Activated naive CD4-positive, alpha-beta T cell (primary cell): ENCODE results near the gene FAM227B.
"Not testable (repeated sequence)": the region's sequence is repeated elsewhere in the genome, so short reads cannot be mapped to it uniquely, and the experiment has no call there.

Experiments
- DNase-seq, 4 experiments: peaks; one replicate each; lab custom pipeline; 2025; lab: John Stamatoyannopoulos, UW

Gene FAM227B

DNA sequence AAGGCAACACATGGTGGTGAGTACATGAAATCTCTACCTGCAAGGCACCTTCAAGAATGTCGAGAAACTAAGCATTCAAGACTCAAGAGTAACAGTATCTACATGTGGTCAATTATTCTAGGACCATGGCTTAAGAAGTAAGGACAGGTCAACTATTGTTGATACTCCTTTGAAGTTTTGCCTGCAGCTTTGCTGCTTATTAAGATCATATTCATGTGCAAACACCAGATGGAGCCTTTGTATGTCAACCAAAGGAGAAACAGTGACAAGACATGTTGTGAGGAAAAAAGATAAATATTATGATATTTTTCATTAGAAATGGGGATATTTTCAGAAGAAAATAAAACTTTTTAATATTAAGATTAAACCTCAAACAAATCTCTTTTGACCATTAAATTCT lies 249.8 kb downstream of the FAM227B start:
- no peak for DNase-seq

DNA sequence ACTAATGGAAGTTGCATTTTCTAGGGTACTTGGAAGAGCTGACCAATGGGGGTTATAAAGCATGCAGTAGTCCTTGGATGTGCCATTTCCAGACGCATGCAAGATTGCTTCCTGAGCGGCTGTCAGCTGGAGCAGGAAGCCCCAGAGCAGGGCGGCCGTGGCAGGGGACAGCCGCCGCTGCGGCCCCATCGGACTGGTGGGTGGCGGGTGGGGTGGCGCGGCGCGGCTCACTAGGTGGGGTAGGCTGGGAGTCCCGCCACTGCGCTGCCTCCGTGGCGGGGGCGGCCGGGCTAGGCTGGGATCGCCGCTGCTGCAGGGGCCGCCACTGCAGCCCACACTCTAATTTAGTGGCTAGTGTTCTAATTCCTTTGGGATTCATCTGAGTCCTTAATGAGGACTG lies 254.1 kb downstream of the FAM227B start:
- DNase-seq: no peak

DNA sequence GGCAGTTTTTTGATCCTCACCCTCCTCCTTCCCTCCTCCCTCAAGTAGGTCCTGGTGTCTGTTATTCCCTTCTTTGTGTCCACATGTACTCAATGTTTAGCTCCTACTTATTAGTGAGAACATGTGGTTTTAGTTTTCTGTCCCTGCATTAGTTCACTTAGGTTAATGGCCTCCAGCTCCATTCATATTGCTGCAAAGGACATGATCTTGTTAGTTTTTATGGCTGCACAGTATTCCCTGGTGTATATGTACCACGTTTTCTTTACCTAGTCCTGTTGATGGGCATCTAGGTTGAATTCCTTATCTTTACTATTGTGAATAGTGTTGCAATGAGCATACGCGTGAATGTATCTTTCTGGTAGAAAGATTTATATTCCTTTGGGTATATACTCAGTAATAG lies 259.2 kb downstream of the FAM227B start:
- DNase-seq: no peak

DNA sequence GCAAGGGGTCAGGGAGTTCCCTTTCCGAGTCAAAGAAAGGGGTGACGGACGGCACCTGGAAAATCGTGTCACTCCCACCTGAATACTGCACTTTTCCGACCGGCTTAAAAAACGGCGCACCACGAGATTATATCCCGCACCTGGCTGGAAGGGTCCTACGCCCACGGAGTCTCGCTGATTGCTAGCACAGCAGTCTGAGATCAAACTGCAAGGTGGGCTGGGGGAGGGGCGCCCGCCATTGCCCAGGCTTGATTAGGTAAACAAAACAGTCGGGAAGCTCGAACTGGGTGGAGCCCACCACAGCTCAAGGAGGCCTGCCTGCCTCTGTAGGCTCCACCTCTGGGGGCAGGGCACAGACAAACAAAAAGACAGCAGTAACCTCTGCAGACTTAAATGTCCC lies 266.2 kb downstream of the FAM227B start:
- DNase-seq: not testable (repeated sequence)

DNA sequence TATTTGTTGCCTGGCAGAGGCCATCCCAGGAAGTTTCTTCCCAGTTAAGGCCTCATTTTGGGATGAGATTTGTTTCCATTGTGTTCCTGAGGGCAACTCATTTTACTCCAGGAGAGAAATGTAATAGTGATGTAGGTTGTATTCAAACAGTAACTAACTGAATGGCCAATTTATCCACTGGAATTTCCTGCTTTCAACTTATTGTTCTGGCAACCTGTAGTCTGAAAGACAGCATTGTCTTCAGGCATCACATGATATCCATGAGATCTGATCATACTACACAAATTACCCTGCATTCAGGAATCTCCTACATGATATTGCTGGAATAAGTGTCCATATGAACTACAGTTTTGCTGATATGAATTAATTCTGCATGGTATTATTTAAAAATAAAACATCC lies 277.1 kb downstream of the FAM227B start:
- no peak for DNase-seq

DNA sequence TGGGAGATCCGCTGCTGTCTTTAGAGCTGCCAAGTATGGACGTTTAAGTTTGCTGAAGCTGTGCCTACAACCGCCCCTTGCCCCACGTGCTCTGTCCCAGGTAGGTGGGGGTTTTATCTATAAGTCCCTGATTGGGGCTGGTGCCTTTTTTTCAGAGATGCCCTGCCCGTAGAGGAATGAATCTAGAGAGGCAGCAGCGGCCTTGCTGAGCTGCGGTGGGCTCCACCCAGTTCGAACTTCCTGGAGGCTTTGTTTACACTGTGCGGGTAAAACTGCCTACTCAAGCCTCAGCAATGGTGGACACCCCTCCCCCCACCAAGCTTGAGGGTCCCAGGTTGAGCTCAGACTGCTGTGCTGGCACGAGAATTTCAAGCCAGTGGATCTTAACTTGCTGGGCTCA lies 281.0 kb downstream of the FAM227B start:
- no peak for DNase-seq

DNA sequence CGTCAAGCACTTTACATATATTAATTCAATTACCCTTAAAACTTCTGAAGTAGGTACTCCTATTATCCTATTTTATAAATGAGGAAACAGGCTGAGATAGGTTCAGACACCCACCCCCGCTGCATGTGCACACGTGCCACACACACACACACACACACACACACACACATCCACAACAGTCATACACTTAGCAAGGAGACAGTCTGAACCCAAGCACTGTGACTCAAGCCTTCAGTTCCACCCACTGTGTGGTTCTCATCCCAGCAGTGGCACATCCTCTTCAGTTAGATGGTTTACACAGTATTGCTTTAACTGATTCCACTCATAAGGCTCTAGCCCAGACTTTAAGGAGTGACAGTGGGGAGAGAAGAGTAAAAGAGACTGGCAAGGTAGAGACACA lies 288.7 kb downstream of the FAM227B start:
- DNase-seq: no peak

DNA sequence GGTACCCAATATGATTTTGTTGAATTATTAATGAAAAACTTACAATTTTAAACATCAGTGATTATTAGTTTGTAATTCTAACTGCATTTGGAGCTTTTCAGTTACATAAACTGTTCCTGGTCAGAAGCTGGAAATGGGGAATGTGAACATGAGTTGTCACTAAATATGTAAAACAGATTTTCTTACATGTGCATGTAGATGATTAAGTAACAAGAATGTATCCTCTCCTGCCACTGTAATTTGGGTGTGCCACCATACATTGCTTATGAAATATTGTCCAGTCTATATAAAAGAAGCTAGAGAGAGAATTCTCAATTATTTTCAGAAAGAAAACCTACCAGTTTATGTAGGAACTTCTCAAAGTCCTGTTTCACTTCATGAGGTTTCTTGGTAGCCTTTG lies 289.2 kb downstream of the FAM227B start:
- DNase-seq: no peak

DNA sequence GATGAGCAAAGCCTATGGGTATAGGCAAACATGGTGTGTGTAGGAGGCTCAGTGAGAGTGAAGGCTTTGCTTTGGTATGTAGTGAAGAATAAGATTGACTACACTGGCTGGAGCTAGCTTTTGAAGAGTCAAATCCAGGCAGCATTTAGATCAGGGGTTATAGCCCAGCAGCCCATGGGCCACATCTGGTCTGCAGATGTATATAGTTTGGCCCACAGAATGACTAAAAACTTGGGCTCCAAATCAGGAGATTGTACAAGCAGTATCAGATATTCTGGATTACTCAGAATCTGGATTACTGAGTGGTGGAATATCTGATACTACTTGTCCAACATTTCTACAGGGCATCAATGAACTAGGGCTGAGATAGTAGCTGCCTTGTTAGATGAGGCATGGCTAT lies 290.5 kb downstream of the FAM227B start:
- no peak for DNase-seq

DNA sequence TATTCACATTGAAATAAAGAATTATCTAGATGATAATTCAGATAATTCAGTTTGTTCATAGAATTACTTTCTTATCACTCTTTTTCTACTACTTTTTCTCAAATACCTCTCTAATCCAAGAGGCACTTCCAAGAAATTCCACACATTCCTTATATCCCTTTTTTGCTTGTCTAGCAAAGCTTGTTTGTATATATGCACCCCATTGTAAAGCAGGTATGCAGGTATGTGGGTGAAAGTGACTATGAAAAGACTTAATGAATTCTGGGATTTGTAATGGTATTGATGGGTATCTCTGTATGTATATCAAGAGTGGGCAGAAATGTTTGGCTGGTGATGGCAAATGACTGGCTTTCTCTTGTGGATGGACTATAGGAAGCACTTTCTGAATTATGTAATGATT lies 291.7 kb downstream of the FAM227B start:
- no peak for DNase-seq

DNA sequence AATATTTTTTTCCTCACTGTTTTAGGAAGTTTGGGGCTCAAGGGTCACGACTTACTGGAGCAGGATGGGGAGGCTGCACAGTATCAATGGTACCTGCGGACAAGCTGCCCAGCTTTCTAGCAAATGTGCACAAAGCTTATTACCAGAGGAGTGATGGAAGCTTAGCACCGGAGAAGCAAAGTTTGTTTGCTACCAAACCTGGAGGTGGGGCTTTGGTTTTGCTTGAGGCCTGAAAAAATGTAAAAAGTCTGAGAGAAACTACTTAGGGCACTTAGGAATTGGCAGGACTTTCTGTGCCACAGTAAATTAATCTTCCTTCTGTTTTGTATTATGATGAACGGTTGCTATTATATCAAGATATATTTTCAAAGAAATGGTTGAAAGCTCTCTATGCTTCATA lies 292.7 kb downstream of the FAM227B start:
- DNase-seq: no peak

DNA sequence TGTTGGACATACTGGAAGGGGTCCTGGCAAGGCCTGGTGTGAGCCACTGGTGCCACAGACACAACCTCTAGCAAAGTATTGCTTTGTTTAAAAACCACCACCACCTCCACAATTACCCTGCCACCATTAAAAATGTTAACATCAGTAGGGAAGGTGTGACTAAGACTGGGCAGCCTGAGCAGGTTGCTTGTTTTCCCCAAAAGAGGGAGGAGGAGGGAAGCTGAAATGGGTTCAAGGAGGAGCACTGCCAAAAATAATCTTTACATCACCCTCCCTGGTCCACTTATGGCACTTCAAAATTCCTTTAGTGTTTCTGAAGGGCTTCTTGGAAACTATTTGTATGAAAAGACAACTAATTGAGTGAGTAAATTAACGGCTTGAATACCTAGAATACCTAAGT lies 297.4 kb downstream of the FAM227B start:
- DNase-seq: no peak

DNA sequence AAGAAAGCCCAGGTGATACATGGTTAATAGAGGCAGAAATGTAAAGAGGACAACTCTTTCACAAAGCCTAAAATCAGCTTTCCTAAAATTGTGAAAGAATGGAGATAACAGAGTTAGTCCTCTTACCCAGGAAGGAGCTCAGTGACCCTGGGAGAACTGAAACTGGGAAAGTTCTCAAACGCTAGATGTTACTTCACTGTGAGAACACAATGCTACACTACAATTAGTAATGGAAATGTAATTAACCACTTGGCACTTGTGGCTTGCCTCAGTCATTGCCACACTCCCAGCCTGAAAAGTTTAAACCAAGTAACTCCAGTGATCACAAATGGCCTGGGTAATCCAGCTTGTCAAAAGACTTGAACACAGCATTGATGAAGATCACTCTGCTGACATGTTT lies 300.3 kb downstream of the FAM227B start:
- DNase-seq: no peak

DNA sequence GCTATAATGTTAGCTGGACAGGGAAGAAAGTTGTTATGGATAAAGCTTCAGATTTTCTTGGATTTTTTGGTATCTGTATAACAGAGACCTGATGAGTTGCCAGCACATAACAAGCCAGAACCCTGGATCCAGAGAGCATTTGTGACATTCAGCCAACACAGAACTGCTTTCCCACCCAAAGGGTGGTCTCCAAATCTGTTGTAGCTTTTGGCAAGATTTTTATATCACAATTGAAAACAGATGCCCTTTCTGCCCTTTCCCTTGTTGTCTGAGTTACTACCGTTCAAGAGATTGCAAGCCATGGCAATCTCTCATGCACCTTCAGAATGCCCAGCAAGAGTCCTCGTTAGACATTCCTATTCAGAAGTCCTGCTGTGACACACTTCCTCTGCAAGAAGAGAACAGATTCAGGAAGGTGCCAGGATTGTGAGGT lies 305.2 kb downstream of the FAM227B start:
- DNase-seq: no peak

DNA sequence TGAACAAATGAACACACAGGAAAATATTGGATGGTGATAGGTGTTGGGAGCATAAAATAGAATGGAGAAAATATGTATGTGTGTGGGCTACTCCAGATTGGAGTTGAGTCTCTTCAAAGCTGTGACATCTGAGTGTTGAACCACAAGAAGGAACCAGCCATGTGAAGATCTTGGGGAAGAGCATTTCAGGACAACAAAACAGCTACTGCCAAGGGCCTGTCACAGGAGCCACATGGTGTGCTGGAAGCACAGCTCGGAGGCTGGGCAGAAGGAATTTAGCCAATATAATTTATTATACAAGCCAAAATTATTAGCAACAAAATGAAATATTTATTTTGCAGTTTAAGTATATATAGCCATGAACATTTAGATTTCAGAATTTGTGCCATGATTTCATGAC lies 305.9 kb downstream of the FAM227B start:
- no peak for DNase-seq

DNA sequence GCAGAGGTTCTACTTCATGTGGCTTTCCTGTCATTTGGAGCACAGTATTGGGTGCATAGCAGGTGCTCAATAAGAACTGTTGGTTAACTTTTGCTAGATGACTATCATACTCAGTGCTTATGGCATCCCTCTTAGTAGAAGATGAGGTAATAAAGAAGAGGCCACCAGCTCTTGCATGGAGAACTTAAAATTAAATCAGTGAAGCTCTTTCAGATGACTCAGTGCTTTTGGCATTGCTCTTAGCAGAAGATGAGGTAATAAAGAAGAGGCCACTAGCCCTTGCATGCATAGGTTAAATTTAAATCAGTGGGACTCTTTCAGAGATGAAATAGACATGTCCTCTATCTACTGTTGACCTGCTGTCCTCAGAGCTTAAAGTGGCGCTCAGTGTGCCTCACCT lies 307.0 kb downstream of the FAM227B start:
- no peak for DNase-seq

DNA sequence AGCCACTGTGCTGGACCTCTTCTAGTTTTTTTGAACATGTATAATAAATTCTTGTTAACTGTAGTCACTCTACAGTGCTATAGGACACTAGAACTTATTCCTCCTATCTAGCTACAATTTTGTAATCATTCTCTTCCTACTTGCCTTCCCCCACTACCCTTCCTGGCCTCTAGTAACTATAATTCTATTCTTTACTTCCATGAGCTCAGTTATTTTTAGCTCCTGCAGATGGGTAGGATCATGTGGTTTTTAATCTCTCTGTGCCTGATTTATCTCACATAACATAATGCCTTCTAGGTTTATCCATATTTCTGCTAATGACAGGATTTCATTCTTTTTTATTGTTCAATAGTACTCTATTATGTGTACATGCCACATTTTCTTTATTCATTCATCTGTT lies 310.7 kb downstream of the FAM227B start:
- DNase-seq: no peak

DNA sequence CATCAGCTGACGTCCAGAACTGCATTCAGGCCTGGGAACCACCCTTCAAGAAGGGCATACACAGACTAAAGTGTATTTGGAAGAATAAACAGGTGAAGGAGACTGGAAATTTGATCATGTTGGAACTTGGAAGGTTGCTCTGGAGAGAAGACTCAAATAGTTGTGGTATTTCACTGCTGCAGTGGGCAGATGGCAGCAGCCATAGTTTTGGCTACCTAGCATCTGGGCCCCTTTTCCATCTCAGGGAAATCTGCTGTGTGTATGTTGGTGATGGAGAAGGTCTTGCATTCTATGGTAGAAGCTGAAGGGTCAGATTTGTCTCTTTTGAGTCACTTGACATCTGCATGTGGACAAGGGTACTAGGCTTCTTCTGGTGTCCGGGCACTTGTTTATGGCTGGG lies 311.9 kb downstream of the FAM227B start:
- no peak for DNase-seq

DNA sequence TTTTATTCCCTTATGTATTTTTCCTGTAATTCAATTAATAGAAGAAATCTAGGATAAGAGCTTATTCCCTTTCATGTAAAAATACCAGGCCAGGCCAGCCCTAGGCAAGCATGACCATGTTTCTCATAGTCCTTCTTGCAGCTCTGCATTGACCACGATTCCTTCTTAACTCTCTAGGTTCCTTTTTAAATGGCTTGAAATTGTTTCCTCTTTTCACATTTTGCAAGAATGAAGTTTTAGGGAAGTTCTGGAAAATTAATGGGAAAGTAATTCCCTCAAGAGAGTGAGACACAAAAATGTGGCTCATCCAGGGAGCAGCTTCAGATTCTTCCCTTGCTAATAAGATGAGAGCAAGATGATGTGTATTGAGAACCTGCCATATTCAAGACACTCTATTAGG lies 314.1 kb downstream of the FAM227B start:
- DNase-seq: no peak

DNA sequence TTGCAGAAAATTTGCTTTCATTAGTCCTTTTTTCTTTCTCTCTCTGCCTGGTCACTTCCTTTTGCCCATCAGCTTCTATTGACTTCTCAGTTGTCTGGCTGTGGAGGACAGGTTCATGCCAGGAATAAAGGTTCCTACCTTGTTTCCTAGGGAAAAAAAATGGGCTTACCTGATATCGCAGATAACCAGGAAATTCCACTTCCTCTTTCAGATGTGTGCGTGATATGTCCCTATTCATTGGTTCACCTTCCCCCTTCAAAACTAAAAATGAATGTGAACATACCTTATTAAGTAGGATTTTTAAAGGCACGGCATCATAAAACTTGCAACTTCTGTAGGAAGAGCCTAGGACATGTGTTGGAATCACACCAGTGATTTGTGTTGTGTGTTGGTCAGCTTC lies 317.6 kb downstream of the FAM227B start:
- DNase-seq: no peak

DNA sequence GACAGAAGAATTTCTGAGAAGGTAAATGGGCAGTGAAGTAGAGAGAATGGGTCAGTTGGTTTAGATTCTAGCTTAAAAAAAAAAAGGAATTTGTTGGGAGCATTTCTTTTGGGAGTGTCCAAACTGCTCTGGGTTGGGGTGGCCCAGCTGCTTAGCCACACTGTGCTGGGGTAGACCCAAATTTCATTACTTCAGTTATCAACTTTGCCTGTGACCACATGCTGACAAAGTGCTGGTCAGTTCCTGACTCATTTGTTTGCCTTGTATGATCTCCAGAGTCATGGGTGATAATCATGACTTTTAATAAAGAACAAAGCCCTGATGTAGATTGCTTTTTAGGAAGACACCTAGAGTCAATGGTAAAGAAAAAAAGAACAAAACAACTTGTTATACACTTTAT lies 319.1 kb downstream of the FAM227B start:
- no peak for DNase-seq

DNA sequence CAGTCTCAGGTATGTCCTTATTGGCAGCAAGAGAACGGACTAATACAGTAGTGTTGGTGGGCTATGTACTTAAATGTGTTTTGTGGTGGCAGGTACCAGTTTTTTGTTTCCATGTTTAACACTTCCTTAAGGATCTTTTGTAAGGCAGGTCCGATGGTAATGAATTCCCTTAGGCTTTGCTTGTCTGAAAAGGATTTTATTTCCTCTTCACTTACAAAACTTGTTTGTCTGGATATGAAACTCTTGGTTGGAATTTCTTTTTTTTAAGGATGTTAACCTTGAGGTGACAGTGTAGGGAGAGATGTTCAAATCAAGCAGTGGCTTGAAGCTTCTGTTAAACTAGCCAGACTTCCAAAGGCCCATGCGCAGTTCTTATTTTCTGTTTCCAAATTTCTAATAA lies 319.8 kb downstream of the FAM227B start:
- no peak for DNase-seq

DNA sequence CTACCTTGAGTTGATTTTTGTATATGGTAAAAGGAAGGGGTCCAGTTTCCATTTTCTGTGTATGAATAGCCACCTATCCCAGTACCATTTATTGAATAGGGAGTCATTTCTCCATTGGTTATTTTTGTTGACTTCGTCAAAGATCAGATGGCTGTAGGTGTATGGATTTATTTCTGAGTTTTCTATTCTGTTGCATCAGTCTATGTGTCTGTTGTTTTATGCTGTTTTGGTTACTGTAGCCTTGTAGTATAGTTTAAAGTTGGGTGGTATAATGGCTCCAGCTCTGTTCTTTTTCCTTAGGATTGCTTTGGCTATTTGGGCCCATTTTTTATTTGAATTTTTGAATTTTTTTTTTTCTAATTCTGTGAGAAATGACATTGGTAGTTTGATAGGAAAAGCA lies 323.0 kb downstream of the FAM227B start:
- no peak for DNase-seq

DNA sequence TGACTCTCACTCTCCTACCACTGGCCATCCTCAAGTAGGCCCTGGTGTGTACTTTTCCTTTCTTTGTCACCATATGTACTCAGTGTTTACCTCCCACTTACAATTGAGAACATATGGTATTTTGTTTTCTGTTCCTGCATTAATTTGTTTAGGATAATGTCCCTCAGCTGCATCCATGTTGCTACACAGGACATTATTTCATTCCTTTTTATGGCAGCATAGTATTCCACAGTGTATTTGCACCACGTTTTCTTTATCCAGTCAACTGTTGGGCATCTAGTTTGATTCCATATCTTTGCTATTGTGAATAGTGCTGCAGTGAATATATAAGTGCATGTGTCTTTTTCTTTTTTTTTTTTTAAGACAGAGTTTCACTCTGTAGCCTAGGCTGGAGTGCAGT lies 324.4 kb downstream of the FAM227B start:
- DNase-seq: no peak

DNA sequence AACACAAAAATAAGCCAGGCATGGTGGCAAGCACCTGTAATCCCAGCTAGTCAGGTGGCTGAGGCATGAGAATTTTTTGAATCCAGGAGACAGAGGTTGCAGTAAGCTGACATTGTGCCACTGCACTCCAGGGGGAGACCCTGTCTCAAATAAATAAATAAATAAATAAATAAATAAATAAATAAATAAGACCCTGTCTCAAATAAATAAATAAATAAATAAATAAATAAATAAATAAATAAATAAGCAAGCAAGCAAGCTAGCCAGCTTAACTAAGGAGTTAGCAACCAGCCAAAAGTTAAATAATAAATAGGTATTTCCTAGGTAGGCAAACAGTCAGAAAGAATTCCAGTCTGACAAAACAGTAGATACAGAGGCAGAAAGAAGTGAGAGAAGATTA lies 326.7 kb downstream of the FAM227B start:
- DNase-seq: no peak
